H1 (cell line): ENCODE results near the gene ZNF83. TPM values are rescaled to one million over a fixed set of nuclear protein-coding genes. Genes with fewer than 3 reads are reported as not detected.

Experiments used
- CTCF ChIA-PET: fragments of 300-600 bp; sonication (Branson Sonifier 250); formaldehyde crosslinking; loops from one replicate; lab custom pipeline; 2021; ENCODE audit not compliant: partially characterized antibody; lab: Charles Lee
- POLR2A ChIA-PET: fragments of 300-600 bp; sonication (Branson Sonifier 250); formaldehyde crosslinking; loops from one replicate; lab custom pipeline; 2021; ENCODE audit warnings: inconsistent platforms; ENCODE audit not compliant: partially characterized antibody; lab: Charles Lee
- DNase-seq, 2 experiments: peaks; one replicate each; pipeline versions ENCODE4 v3.0.0 to v3.0.0-alpha.2; 2010 to 2022; ENCODE audit warnings: low spot score in 2 of 2, low read depth in 1 of 2, mixed read lengths in 1 of 2
- FAIRE-seq: peaks from 2 replicates; lab custom pipeline; 2011; peaks lifted over from hg19 to GRCh38; lab: Jason Lieb, UNC
- H2AFZ ChIP-seq: 2 replicates; pipeline ENCODE4 v1.8.1; 2012; ENCODE audit warnings: low read length, inconsistent platforms
- H2AK5ac ChIP-seq: 2 replicates; pipeline ENCODE4 v1.6.1; 2013; ENCODE audit warnings: low read depth, low read length
- H2BK120ac ChIP-seq: replicated peaks from 2 replicates; pipeline ENCODE3; 2013; ENCODE audit warnings: low read depth, low read length, inconsistent platforms
- H2BK12ac ChIP-seq: 2 replicates; pipeline ENCODE4 v1.6.1; 2013; ENCODE audit warnings: low read depth, low read length
- H2BK15ac ChIP-seq: 2 replicates; pipeline ENCODE4 v1.6.1; 2013; ENCODE audit warnings: low read length
- H2BK20ac ChIP-seq: 2 replicates; pipeline ENCODE4 v1.6.1; 2013; ENCODE audit warnings: low read length
- H2BK5ac ChIP-seq: 2 replicates; pipeline ENCODE4 v1.6.1; 2013; ENCODE audit warnings: low read depth, low read length
- H3K14ac ChIP-seq: 2 replicates; pipeline ENCODE4 v1.6.1; 2013; ENCODE audit warnings: inconsistent platforms; ENCODE audit not compliant: insufficient read length
- H3K18ac ChIP-seq: 2 replicates; pipeline ENCODE4 v1.6.1; 2013; ENCODE audit warnings: low read length; ENCODE audit errors: extremely low read depth
- H3K23ac ChIP-seq: 2 replicates; pipeline ENCODE4 v1.6.1; 2013; ENCODE audit warnings: inconsistent platforms; ENCODE audit not compliant: insufficient read length
- H3K23me2 ChIP-seq: 2 replicates; pipeline ENCODE4 v1.6.1; 2013; ENCODE audit warnings: low read depth, low read length
- H3K27ac ChIP-seq: 2 replicates; pipeline ENCODE4 v1.6.1; 2011; ENCODE audit warnings: low read depth, low read length, inconsistent platforms
- H3K27me3 ChIP-seq, 4 experiments: replicated peaks in 1 of 4; 1 replicate in 1 of 4; 2 replicates in 3 of 4; pipeline versions ENCODE4 v1.6.1 to v1.8.1; 2011 to 2013; ENCODE audit warnings: low read length in 3 of 4, mild to moderate bottlenecking in 3 of 4, inconsistent platforms in 2 of 4, mixed read lengths in 2 of 4, moderate library complexity in 1 of 4; ENCODE audit not compliant: control insufficient read depth in 3 of 4, insufficient read depth in 3 of 4; ENCODE audit errors: extremely low read depth in 1 of 4
- H3K36me3 ChIP-seq, 4 experiments: 2 replicates each; pipeline versions ENCODE4 v1.6.1 to v1.8.1; 2011 to 2013; ENCODE audit warnings: mild to moderate bottlenecking in 4 of 4, low read length in 3 of 4, moderate library complexity in 2 of 4, control low read depth in 1 of 4, inconsistent platforms in 1 of 4; ENCODE audit not compliant: insufficient read depth in 4 of 4, control insufficient read depth in 2 of 4
- H3K4ac ChIP-seq: replicated peaks from 2 replicates; pipeline ENCODE3; 2013; ENCODE audit warnings: low read length, low read depth, mixed read lengths, inconsistent platforms; ENCODE audit not compliant: insufficient read length
- H3K4me1 ChIP-seq, 4 experiments: replicated peaks in 1 of 4; 1 replicate in 1 of 4; 2 replicates in 3 of 4; pipeline versions ENCODE4 v1.6.1 to v1.8.1; 2011 to 2013; ENCODE audit warnings: low read length in 3 of 4, inconsistent platforms in 2 of 4, mixed read lengths in 1 of 4; ENCODE audit not compliant: insufficient read depth in 4 of 4, control insufficient read depth in 3 of 4
- H3K4me2 ChIP-seq, 2 experiments: 2 replicates each; pipeline versions ENCODE4 v1.6.1 to v1.8.1; 2011 to 2013; ENCODE audit warnings: low read depth in 2 of 2, low read length in 2 of 2, control low read depth in 1 of 2, inconsistent platforms in 1 of 2, mild to moderate bottlenecking in 1 of 2; ENCODE audit not compliant: insufficient read depth in 1 of 2
- H3K4me3 ChIP-seq, 4 experiments: fragments of 200-600, 300-600 bp in 1 of 4; sonication (generic), shearing (Covaris generic), sonication (Bioruptor Twin) in 1 of 4; 2 replicates each; pipeline versions ENCODE4 v1.5.1 to v1.8.1; 2011 to 2016; ENCODE audit warnings: low read length in 4 of 4, low read depth in 3 of 4, control low read depth in 2 of 4, inconsistent platforms in 2 of 4, mild to moderate bottlenecking in 2 of 4, mixed read lengths in 1 of 4, moderate library complexity in 1 of 4; ENCODE audit not compliant: insufficient read depth in 2 of 4; ENCODE audit errors: extremely low read depth in 1 of 4
- H3K56ac ChIP-seq: replicated peaks from 2 replicates; pipeline ENCODE3; 2013; ENCODE audit warnings: low read depth, mild to moderate bottlenecking, mixed read lengths, low read length, inconsistent platforms; ENCODE audit not compliant: insufficient read length
- H3K79me1 ChIP-seq: 2 replicates; pipeline ENCODE4 v1.6.1; 2013; ENCODE audit warnings: low read depth, low read length, control low read depth
- H3K79me2 ChIP-seq, 2 experiments: 2 replicates each; pipeline versions ENCODE4 v1.6.1 to v1.8.1; 2012 to 2013; ENCODE audit warnings: low read length in 2 of 2, mild to moderate bottlenecking in 2 of 2, inconsistent platforms in 1 of 2; ENCODE audit not compliant: insufficient read depth in 2 of 2, control insufficient read depth in 1 of 2
- H3K9ac ChIP-seq, 4 experiments: replicated peaks in 1 of 4; 1 replicate in 1 of 4; 2 replicates in 3 of 4; pipeline versions ENCODE4 v1.6.1 to v1.8.1; 2011 to 2013; ENCODE audit warnings: low read depth in 3 of 4, low read length in 3 of 4, control low read depth in 2 of 4, mild to moderate bottlenecking in 2 of 4, moderate library complexity in 2 of 4, inconsistent platforms in 1 of 4; ENCODE audit errors: extremely low read depth in 1 of 4
- H3K9me3 ChIP-seq, 2 experiments: 2 replicates each; pipeline versions ENCODE4 v1.6.1 to v1.8.1; 2012 to 2013; ENCODE audit warnings: mild to moderate bottlenecking in 2 of 2, moderate library complexity in 2 of 2, control low read depth in 1 of 2, inconsistent platforms in 1 of 2, low read depth in 1 of 2, low read length in 1 of 2, mixed read lengths in 1 of 2; ENCODE audit not compliant: insufficient read depth in 2 of 2
- H4K20me1 ChIP-seq, 2 experiments: replicated peaks in 1 of 2; 2 replicates each; pipeline versions ENCODE3 to v1.8.1; 2011 to 2013; ENCODE audit warnings: inconsistent platforms in 2 of 2, low read length in 2 of 2, mild to moderate bottlenecking in 1 of 2; ENCODE audit not compliant: insufficient read depth in 2 of 2, control insufficient read depth in 1 of 2
- H4K5ac ChIP-seq: 2 replicates; pipeline ENCODE4 v1.6.1; 2013; ENCODE audit warnings: low read length, low read depth, mixed read lengths, inconsistent platforms; ENCODE audit not compliant: insufficient read length
- H4K8ac ChIP-seq: 2 replicates; pipeline ENCODE4 v1.8.0; 2013; ENCODE audit warnings: mild to moderate bottlenecking, moderate library complexity, low read length, inconsistent platforms; ENCODE audit not compliant: insufficient read depth; ENCODE audit errors: extremely low read depth
- H4K91ac ChIP-seq: replicated peaks from 2 replicates; pipeline ENCODE3; 2013; ENCODE audit warnings: low read length, mixed read lengths, inconsistent platforms; ENCODE audit not compliant: insufficient read length
- ATF2 ChIP-seq: IDR thresholded peaks from 2 replicates; pipeline ENCODE4 v1.6.1; 2012; ENCODE audit warnings: low read length, inconsistent platforms
- ATF3 ChIP-seq: IDR thresholded peaks from 2 replicates; pipeline ENCODE4 v1.6.1; 2011; ENCODE audit warnings: low read depth, mild to moderate bottlenecking, low read length; ENCODE audit not compliant: insufficient read depth
- BACH1 ChIP-seq: IDR thresholded peaks from 2 replicates; pipeline ENCODE4 v1.6.1; 2012; ENCODE audit warnings: low read length, improper control_type of control experiment
- CREB1 ChIP-seq: IDR thresholded peaks from 2 replicates; pipeline ENCODE4 v1.6.1; 2012; ENCODE audit warnings: inconsistent platforms
- GABPA ChIP-seq: IDR thresholded peaks from 2 replicates; pipeline ENCODE4 v1.6.1; 2011; ENCODE audit warnings: mild to moderate bottlenecking, low read length, moderate library complexity, borderline replicate concordance; ENCODE audit not compliant: insufficient read depth
- KDM5A ChIP-seq: fragments of 200-600 bp; IDR thresholded peaks from 2 replicates; pipeline ENCODE4 v1.7.1; 2012; ENCODE audit warnings: mild to moderate bottlenecking, low read length, inconsistent platforms, mixed read lengths
- NRF1 ChIP-seq: IDR thresholded peaks from 2 replicates; pipeline ENCODE4 v1.6.1; 2011; ENCODE audit warnings: mild to moderate bottlenecking, low read depth, low read length, improper control_type of control experiment
- TAF1 ChIP-seq: IDR thresholded peaks from 2 replicates; pipeline ENCODE4 v1.6.1; 2011; ENCODE audit warnings: mild to moderate bottlenecking, low read depth, low read length
- TAF7 ChIP-seq: optimal IDR thresholded peaks from 2 replicates; pipeline ENCODE3; 2011; ENCODE audit warnings: low read depth, mild to moderate bottlenecking, inconsistent platforms, low read length, moderate library complexity, borderline replicate concordance
- TBP ChIP-seq: IDR thresholded peaks from 2 replicates; pipeline ENCODE4 v1.6.1; 2011; ENCODE audit warnings: low read depth, low read length, improper control_type of control experiment
- YY1 ChIP-seq: IDR thresholded peaks from 2 replicates; pipeline ENCODE4 v1.6.1; 2011; ENCODE audit warnings: low read depth, mild to moderate bottlenecking, low read length
- WGBS, 2 experiments: shearing (Covaris generic) in 1 of 2; methylation state at CpG; one replicate each; pipeline versions ENCODE4 v1.1.6 to v1.1.7; 2013 to 2015; ENCODE audit warnings: low lambda C conversion rate in 2 of 2, mixed read lengths in 2 of 2, inconsistent platforms in 1 of 2, low coverage in 1 of 2, missing lambda C conversion rate in 1 of 2; ENCODE audit not compliant: insufficient replicate concordance in 2 of 2, insufficient coverage in 1 of 2, insufficient read length in 1 of 2; ENCODE audit errors: extremely low coverage in 1 of 2, missing lambda C conversion rate in 1 of 2; 5-methylcytosine and 5-hydroxymethylcytosine counted together
- polyA plus RNA-seq, 7 experiments: library from polyadenylated mRNA; depleted of rRNA in 3 of 7; stranded (reverse) in 5 of 7; unstranded in 2 of 7; fragments of >200 nt in 5 of 7; fragments of 200-250 nt in 2 of 7; gene quantifications; 1 replicate in 5 of 7; 2 replicates in 1 of 7; 4 replicates in 1 of 7; pipeline versions ENCODE4 v1.2.1 to v1.2.3, GENCODE V29; 2011 to 2013; ENCODE audit warnings: missing spikeins in 2 of 7, mixed read lengths in 2 of 7
- total RNA-seq: library from RNA; stranded (reverse); fragmentation: NEBNext Ultra II Directional; extraction: Animal tissue kit (Norgen Biotek cat#: 25700); gene quantifications from 2 replicates; pipeline ENCODE4 v1.2.1, GENCODE V29; 2021
- TF ChIP-seq, protein P1 (sequence below): IDR thresholded peaks from 2 replicates; pipeline ENCODE4 v1.6.1; 2012; ENCODE audit warnings: inconsistent platforms

The ZNF83 gene
- total and polyA plus RNA-seq, 2 of the 8 experiments (the other 6 are each of a cell fraction or from before 2014, with no cell fraction given) = 13.2 to 19.4 TPM

- Histone ChIP-seq H3K4me1 (peaks cover 0 to 9% (median 2%) of the 10 kb centered on the region in 4 experiments; a peak in 4 of 7 replicates), H2AK5ac (no peak overlapping the region), H2BK5ac (no peak overlapping the region), H3K27ac (no peak overlapping the region), H4K91ac (no peak overlapping the region), H3K9me3 (no peaks in the 10 kb centered on the region), H3K23ac (no peak overlapping the region), H3K79me2 (no peaks in the 10 kb centered on the region), H3K36me3 (no peaks in the 10 kb centered on the region), H3K9ac (no peak overlapping the region), H4K5ac (no peak overlapping the region), H3K18ac (no peak overlapping the region), H3K4ac (no peak overlapping the region), H3K4me3 (no peak overlapping the region), H3K27me3 (no peaks in the 10 kb centered on the region), H3K14ac (no peak overlapping the region), H2BK20ac (no peak overlapping the region), H2BK120ac (no peak overlapping the region), H3K56ac (no peak overlapping the region), H3K23me2 (no peaks in the 10 kb centered on the region; the same call in 1 of the 2 replicates), H4K20me1 (no peaks in the 10 kb centered on the region), H2BK15ac (no peak overlapping the region), H2BK12ac (no peak overlapping the region), H3K79me1 (no peaks in the 10 kb centered on the region), H4K8ac (no peak overlapping the region), H2AFZ (no peak overlapping the region), H3K4me2 (no peak overlapping the region)
- DNase-seq = no peak
- ChIA-PET POLR2A (no interaction called here), CTCF (interaction anchor here (0.6 to 4.1 kb wide), 5 partner anchors 12 to 1645 kb away, joined by 3 to 15 read pairs (median 5); no protein-coding TSS in a partner anchor)
- WGBS, 2 experiments = 95% methylated on average over 3 of the region's 3 CpGs; no CpG with 5 or more reads in 1 of the 2 experiments
- FAIRE-seq = no peak
- TF ChIP-seq TBP = no peak
- TF ChIP-seq TAF7 = no peak
- no peak for TF ChIP-seq GABPA
- TF ChIP-seq NRF1 = no peak
- TF ChIP-seq YY1 = no peak
- TF ChIP-seq ATF2 = no peak
- TF ChIP-seq CREB1 = no peak
- TF ChIP-seq, protein P1, sequence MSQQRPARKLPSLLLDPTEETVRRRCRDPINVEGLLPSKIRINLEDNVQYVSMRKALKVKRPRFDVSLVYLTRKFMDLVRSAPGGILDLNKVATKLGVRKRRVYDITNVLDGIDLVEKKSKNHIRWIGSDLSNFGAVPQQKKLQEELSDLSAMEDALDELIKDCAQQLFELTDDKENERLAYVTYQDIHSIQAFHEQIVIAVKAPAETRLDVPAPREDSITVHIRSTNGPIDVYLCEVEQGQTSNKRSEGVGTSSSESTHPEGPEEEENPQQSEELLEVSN = no peak
- no peak for TF ChIP-seq BACH1
- no peak for TF ChIP-seq TAF1
- TF ChIP-seq KDM5A = no peak
- no peak for TF ChIP-seq ATF3
These were observed 22.8 kb upstream of the ZNF83 start for GRCh38 chr19:52660981-52661380.
